Measurements from ENCODE around the gene ZNF229.

DNA sequence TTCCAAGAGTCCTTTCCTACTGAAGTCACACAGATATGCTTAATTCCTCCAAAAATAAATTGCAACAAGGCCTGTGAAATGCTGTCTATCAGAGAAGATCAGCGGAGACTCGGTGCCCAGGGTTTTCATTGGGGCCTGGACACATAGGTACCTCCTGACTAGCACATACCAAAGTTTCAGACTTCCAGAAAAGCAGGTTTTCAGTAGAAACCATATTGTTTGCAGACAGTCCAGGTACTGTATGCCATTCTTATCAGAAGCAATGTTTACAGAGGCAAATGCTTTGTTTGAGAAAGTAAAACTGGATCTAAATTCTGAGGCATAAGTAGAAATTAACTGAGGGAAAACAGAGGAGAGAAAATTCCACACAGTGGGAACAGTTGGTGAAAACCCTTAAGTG is 12.8 kb downstream of the ZNF229 start:
- TF ChIP-seq, protein P1, sequence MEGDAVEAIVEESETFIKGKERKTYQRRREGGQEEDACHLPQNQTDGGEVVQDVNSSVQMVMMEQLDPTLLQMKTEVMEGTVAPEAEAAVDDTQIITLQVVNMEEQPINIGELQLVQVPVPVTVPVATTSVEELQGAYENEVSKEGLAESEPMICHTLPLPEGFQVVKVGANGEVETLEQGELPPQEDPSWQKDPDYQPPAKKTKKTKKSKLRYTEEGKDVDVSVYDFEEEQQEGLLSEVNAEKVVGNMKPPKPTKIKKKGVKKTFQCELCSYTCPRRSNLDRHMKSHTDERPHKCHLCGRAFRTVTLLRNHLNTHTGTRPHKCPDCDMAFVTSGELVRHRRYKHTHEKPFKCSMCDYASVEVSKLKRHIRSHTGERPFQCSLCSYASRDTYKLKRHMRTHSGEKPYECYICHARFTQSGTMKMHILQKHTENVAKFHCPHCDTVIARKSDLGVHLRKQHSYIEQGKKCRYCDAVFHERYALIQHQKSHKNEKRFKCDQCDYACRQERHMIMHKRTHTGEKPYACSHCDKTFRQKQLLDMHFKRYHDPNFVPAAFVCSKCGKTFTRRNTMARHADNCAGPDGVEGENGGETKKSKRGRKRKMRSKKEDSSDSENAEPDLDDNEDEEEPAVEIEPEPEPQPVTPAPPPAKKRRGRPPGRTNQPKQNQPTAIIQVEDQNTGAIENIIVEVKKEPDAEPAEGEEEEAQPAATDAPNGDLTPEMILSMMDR (IDR thresholded peaks at IDR 0.05; ENCODE audit: insufficient read depth, low read length) = no peak
- TF ChIP-seq POLR2AphosphoS5 (IDR thresholded peaks at IDR 0.05; ENCODE audit: low read depth) (no peak), GABPA (IDR thresholded peaks at IDR 0.05; ENCODE audit: low read depth) (no peak)
- TF ChIP-seq, protein P2, sequence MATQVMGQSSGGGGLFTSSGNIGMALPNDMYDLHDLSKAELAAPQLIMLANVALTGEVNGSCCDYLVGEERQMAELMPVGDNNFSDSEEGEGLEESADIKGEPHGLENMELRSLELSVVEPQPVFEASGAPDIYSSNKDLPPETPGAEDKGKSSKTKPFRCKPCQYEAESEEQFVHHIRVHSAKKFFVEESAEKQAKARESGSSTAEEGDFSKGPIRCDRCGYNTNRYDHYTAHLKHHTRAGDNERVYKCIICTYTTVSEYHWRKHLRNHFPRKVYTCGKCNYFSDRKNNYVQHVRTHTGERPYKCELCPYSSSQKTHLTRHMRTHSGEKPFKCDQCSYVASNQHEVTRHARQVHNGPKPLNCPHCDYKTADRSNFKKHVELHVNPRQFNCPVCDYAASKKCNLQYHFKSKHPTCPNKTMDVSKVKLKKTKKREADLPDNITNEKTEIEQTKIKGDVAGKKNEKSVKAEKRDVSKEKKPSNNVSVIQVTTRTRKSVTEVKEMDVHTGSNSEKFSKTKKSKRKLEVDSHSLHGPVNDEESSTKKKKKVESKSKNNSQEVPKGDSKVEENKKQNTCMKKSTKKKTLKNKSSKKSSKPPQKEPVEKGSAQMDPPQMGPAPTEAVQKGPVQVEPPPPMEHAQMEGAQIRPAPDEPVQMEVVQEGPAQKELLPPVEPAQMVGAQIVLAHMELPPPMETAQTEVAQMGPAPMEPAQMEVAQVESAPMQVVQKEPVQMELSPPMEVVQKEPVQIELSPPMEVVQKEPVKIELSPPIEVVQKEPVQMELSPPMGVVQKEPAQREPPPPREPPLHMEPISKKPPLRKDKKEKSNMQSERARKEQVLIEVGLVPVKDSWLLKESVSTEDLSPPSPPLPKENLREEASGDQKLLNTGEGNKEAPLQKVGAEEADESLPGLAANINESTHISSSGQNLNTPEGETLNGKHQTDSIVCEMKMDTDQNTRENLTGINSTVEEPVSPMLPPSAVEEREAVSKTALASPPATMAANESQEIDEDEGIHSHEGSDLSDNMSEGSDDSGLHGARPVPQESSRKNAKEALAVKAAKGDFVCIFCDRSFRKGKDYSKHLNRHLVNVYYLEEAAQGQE (IDR thresholded peaks at IDR 0.05; ENCODE audit: insufficient replicate concordance, low read depth) = no peak
